ENCODE measurements around the gene EIF6. TPM values are rescaled to one million over a fixed set of nuclear protein-coding genes. Genes with fewer than 3 reads are reported as not detected.

The EIF6 gene
- total RNA-seq, 1 experiment from 2014 or later: 180 TPM

GRCh38 chr20:35296101-35296554, 11.6 kb upstream of the EIF6 start:
- Histone ChIP-seq H3K27ac (ENCODE audit: low read depth, low read length, poor library complexity, severe bottlenecking) (no peak overlapping the region), H3K9me3 (ENCODE audit: low read depth, low read length, poor library complexity, severe bottlenecking) (no peaks in the 10 kb centered on the region), H3K36me3 (ENCODE audit: insufficient read depth, low read length, poor library complexity, severe bottlenecking) (no peaks in the 10 kb centered on the region), H3K4me1 (ENCODE audit: insufficient read depth, low read length, poor library complexity, severe bottlenecking) (no peaks in the 10 kb centered on the region), H3K4me3 (ENCODE audit: low read depth, low read length, poor library complexity, severe bottlenecking) (no peak overlapping the region), H3K27me3 (replicated peaks; ENCODE audit: insufficient read depth, low read depth, low read length, poor library complexity) (no peaks in the 10 kb centered on the region)
- BruUV-seq (replicated peaks): no TSS peak
- intact Hi-C loops (cut with micrococcal nuclease; ENCODE audit: unreplicated experiment): no loop called here
- no peak for DNase-seq (ENCODE audit: low spot score)
- ChIA-PET CTCF (no interaction called here), POLR2A (ENCODE audit: low non-redundant PET) (interaction anchor here (0.6 kb wide), 1 partner anchor 1677 kb away, joined by 3 read pairs; no protein-coding TSS in a partner anchor)
- TF ChIP-seq EZH2 (IDR thresholded peaks at IDR 0.05; ENCODE audit: borderline replicate concordance, low read depth, low read length, poor library complexity, severe bottlenecking): no peak
- no peak for TF ChIP-seq CTCF (conservative IDR thresholded peaks at IDR 0.05; ENCODE audit: low read depth, low read length)

GRCh38 chr20:35295674-35296073, 11.1 kb upstream of the EIF6 start:
- no peaks in the 10 kb centered on the region for H3K4me1 ChIP-seq (ENCODE audit: insufficient read depth, low read length, poor library complexity, severe bottlenecking)
- ChIA-PET CTCF (no interaction called here), POLR2A (ENCODE audit: low non-redundant PET) (interaction anchor here (0.7 kb wide), 1 partner anchor 72 kb away, joined by 3 read pairs; no protein-coding TSS in a partner anchor)

GRCh38 chr20:35295058-35295457, 10.5 kb upstream of the EIF6 start:
- CTCF ChIA-PET: no interaction called here
- intact Hi-C loops (cut with micrococcal nuclease; ENCODE audit: unreplicated experiment): no loop called here
- no TSS peak for BruUV-seq (replicated peaks)
- H3K4me1 ChIP-seq (ENCODE audit: insufficient read depth, low read length, poor library complexity, severe bottlenecking): no peaks in the 10 kb centered on the region
- H3K4me3 ChIP-seq (ENCODE audit: low read depth, low read length, poor library complexity, severe bottlenecking): no peak overlapping the region
- H3K27me3 ChIP-seq (replicated peaks; ENCODE audit: insufficient read depth, low read depth, low read length, poor library complexity): no peaks in the 10 kb centered on the region
- TF ChIP-seq EZH2 (IDR thresholded peaks at IDR 0.05; ENCODE audit: borderline replicate concordance, low read depth, low read length, poor library complexity, severe bottlenecking): no peak
- TF ChIP-seq CTCF (conservative IDR thresholded peaks at IDR 0.05; ENCODE audit: low read depth, low read length): no peak
- H3K36me3 ChIP-seq (ENCODE audit: insufficient read depth, low read length, poor library complexity, severe bottlenecking): no peaks in the 10 kb centered on the region
- H3K9me3 ChIP-seq (ENCODE audit: low read depth, low read length, poor library complexity, severe bottlenecking): no peaks in the 10 kb centered on the region
- POLR2A ChIA-PET (ENCODE audit: low non-redundant PET): interaction anchor here (0.7 kb wide), 1 partner anchor 73 kb away, joined by 3 read pairs; no protein-coding TSS in a partner anchor
- no peak for DNase-seq (ENCODE audit: low spot score)
- H3K27ac ChIP-seq (ENCODE audit: low read depth, low read length, poor library complexity, severe bottlenecking): no peak overlapping the region

More at GRCh38 chr20:35295674-35296073, 11.1 kb upstream of the EIF6 start:
- no TSS peak for BruUV-seq (replicated peaks)
- TF ChIP-seq EZH2 (IDR thresholded peaks at IDR 0.05; ENCODE audit: borderline replicate concordance, low read depth, low read length, poor library complexity, severe bottlenecking) (no peak), CTCF (conservative IDR thresholded peaks at IDR 0.05; ENCODE audit: low read depth, low read length) (no peak)
- DNase-seq (ENCODE audit: low spot score): no peak
- Histone ChIP-seq H3K27ac (ENCODE audit: low read depth, low read length, poor library complexity, severe bottlenecking) (no peak overlapping the region), H3K9me3 (ENCODE audit: low read depth, low read length, poor library complexity, severe bottlenecking) (no peaks in the 10 kb centered on the region), H3K36me3 (ENCODE audit: insufficient read depth, low read length, poor library complexity, severe bottlenecking) (no peaks in the 10 kb centered on the region), H3K27me3 (replicated peaks; ENCODE audit: insufficient read depth, low read depth, low read length, poor library complexity) (no peaks in the 10 kb centered on the region), H3K4me3 (ENCODE audit: low read depth, low read length, poor library complexity, severe bottlenecking) (no peak overlapping the region)
- intact Hi-C loops (cut with micrococcal nuclease; ENCODE audit: unreplicated experiment): no loop called here
